NOMO-1 treated with dmso at 0.1 percent for 144 hours (cell line): ENCODE data around the gene SLCO1C1.
"Not testable (repeated sequence)": the region's sequence is repeated elsewhere in the genome, so short reads cannot be mapped to it uniquely, and the experiment has no call there.

ENCODE experiments used
- DNase-seq: peaks from one replicate; lab custom pipeline; 2025; ENCODE audit not compliant: unreplicated experiment; lab: John Stamatoyannopoulos, UW

The SLCO1C1 gene, protein sequence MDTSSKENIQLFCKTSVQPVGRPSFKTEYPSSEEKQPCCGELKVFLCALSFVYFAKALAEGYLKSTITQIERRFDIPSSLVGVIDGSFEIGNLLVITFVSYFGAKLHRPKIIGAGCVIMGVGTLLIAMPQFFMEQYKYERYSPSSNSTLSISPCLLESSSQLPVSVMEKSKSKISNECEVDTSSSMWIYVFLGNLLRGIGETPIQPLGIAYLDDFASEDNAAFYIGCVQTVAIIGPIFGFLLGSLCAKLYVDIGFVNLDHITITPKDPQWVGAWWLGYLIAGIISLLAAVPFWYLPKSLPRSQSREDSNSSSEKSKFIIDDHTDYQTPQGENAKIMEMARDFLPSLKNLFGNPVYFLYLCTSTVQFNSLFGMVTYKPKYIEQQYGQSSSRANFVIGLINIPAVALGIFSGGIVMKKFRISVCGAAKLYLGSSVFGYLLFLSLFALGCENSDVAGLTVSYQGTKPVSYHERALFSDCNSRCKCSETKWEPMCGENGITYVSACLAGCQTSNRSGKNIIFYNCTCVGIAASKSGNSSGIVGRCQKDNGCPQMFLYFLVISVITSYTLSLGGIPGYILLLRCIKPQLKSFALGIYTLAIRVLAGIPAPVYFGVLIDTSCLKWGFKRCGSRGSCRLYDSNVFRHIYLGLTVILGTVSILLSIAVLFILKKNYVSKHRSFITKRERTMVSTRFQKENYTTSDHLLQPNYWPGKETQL

DNA sequence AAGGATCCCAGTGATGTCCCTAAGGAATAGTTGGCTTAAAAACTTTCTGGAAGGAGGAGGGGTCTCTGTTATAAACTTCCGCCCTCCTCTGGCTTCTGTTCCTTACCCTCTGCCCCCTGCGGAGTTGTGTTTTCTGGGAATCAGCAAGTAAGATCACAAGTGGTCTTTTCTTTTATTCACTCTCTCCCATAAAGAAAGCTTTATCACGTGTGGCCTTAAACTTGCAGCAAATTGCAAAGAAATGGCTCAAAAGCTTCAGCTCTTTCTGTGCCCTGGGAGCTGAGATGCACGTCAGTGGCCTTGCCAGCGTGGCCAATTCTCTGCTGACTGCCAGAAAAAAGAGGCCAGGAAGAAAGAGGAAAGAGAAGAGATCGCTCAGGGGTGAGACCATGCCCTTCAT, at the start of gene SLCO1C1:
TSS of gene SLCO1C1 (plus strand) at position 101 of the 400 bp plus-strand sequence. CDS start 4,245 bp downstream, outside the sequence.
- DNase-seq = no peak

DNA sequence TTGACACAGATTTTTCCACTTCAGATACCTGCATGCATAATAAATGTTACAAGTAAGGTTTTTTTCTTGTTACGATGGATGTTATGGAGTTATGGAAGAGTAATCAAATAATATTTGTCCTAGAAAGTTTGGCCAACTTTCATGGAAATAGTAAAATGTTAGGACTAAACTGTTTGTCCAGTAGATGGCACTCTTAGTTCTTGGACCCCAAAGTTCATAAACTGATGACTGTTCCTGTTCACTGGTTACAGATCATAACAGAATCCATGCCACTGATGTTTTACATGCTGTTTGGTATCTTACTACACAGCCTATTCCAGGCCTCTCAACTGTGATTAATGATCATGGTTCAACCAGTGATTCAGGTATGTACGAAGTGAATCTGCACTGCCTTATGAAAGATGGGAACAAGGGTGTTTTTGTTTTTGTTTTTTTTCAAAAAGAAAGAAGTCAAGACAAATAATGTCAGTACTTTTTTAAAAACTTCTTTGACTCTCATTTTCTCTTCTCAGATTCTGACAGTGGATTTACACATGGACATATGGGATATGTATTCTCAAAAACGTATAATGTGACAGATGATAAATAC, 48.8 kb upstream of the SLCO1C1 start:
- DNase-seq = no peak

DNA sequence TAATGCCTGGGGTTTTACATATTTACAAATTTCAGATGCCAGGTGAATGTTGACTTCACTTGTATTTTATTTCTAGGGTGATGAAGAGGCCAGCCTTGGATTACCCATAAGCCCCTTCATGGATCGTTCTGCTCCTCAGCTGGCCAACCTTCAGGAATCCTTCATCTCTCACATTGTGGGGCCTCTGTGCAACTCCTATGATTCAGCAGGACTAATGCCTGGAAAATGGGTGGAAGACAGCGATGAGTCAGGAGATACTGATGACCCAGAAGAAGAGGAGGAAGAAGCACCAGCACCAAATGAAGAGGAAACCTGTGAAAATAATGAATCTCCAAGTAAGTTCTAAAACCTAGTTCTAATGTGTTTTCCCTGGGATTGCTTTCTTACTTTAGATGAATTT, 41.3 kb upstream of the SLCO1C1 start:
- no peak for DNase-seq

DNA sequence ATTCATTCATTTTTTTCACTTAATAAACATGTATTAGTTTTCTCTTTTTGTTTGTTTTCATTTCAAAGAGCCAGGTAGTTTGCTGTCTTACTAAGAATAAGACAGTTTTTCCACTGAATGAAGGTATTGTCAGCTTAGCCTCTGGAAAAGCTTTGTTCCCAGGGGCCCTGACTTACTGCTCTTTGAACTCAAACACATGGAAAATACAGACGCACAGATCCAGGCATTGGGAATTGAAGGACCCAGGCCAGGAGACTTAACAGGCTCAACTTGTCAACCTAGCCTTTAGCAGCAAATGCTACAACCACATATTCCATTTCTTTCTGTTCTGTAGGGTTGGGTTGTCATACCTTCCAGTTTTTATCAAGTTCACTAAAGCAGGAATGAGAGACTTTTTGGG, 38.5 kb upstream of the SLCO1C1 start:
- no peak for DNase-seq

DNA sequence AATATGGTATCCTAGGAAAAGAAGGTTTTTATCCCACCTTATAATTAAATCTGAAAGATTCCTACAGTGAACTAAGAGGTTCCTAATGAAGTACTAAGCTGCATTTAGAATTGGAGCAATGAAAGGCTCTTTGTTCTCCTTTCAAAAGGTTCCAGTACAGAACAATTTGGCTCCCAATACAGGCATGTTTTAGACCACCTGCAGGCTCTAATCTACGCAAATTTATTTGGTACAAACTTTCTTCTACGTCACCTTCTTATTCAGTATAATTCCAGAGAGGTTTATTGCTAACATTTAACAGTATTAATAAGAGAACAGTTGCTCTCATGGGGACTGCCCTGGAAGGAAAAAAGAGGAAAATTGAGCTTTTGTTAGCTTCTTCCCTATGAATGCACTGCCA, 37.6 kb upstream of the SLCO1C1 start:
- no peak for DNase-seq

DNA sequence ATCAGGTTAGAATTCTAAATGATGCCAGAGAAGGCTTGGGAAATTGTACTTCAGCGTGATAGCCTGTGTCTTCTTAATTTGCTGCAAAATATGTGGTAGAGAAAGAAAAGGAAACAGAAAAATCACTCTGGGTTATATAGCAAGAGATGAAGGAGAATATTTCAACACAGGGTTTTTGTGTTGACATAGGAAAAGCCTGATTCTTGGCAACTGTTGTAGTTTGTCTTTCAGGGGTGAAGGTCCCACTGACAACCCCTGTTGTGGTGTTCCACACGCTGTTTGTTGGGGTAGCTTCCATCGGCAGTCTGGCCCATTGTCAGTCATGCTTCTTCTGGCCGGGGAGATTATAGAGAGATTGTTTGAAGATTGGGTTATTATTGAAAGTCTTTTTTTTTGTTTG, 13.8 kb upstream of the SLCO1C1 start:
- no peak for DNase-seq

DNA sequence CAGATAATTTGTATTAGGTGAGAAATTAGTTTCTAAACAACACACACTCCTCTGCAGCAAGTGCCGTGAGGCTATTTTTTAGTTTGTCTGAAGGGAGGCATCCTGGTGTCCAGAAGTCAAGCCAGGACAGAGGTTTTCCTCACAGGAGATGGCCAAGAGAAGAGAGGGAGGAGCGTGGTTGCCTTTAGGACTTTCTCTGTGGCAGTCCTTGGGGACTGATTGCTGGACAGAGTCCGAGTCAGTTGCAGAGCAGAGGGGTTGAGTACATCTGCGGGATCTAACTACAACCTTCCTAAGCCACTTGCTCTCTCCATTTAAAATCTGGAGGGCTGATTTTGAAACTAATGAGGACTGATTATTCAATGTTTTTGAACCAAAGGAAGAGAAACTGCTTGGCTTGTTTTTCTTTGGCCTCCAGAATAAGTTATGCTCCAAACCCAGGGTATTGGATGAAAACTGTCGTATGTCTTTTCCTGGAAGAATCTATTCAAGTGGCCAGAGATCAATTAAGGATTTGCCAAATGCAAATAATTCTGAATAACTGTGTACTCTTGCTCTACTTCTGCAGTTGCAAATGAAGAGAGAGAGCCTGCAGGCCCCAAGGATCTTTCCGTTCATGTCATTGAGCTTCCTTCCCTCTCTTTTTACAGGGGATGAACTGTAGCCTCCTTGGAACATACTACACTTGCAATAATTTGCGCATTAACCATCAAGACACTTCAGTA, 1.2 kb downstream of the SLCO1C1 start:
- no peak for DNase-seq

DNA sequence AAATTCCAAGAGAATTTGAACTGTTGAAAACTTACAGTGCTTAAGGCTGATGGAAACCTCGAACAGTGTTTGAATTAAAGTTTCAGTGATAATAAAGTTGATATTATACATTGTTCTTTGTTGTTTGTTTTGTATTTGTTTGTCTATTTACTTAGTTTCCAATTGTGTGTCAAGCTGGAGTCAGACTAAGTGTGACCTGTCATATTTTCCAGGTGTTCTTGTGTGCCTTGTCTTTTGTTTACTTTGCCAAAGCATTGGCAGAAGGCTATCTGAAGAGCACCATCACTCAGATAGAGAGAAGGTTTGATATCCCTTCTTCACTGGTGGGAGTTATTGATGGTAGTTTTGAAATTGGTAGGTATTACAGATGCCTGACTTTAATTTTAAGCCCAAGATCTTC, 6.0 kb downstream of the SLCO1C1 start:
- DNase-seq = no peak

DNA sequence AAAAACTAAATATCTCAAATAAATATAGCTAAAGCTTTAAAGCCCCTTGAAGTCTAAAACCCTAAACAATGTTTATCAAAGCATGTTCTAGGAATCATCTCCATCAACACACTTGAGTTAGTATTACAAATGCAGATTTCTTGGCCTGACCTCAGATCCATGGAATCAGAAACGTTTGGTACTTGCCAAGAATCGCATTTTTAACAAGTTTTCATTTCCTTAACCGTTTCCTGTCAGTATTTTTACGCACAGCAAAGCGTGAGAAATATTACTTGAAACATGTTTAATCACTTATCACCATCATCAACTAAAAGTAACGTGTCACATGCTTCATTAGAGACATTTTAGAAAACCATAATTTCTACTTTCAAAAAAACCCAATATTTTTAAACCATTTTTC, 9.7 kb downstream of the SLCO1C1 start:
- no peak for DNase-seq

DNA sequence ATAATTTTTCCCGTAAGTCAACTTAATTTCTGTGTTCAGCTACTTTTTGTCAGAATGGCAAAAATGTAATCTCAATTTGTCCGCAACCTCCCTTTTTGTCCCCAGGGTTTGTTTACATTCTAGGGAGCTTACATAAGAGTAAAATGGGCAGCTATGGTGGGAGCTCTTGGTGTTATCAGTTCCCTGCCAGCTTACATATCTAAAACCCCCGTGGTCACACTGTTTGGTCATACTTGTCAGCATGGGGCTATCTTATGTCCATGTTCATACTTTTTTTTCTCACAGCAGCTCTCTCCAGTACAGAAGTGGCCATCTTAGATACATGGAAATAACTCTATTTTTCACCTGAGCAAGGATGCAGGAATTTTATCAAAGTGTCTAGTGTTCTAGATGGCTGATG, 16.7 kb downstream of the SLCO1C1 start:
- DNase-seq = no peak

DNA sequence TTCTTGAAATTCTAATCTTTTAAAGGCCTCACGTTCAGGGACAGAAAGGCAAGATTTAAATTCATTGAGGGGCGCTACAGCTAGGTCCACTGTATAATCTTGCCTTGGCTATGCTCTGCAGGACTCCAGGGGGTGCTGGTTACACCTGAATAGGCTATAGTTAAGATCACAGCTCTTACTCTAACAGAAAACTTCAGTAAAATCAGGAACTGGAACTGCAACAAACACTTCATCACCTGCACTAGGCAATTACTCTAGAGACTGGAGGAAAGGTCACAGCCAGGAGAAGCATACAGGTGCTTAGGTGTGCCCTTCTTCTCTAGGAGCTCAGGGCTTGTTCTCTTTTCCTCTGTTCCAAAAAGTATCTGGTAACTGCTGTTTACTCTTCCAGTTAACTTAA, 20.9 kb downstream of the SLCO1C1 start:
- no peak for DNase-seq

DNA sequence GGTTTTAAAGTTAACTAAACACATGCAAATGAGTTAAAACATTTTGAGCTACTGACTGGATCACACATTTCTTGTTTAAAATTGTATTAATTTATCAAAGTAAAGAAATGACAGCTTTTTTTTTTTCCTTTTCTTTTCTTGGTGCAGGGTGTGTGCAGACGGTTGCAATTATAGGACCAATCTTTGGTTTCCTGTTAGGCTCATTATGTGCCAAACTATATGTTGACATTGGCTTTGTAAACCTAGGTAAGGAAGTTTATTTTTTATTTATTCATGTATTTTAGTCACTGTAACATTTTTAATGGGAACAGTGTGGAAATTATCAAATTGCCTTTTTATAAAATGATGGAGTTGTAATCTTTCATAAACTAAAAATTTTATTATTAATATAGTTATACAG, 21.9 kb downstream of the SLCO1C1 start:
- no peak for DNase-seq

DNA sequence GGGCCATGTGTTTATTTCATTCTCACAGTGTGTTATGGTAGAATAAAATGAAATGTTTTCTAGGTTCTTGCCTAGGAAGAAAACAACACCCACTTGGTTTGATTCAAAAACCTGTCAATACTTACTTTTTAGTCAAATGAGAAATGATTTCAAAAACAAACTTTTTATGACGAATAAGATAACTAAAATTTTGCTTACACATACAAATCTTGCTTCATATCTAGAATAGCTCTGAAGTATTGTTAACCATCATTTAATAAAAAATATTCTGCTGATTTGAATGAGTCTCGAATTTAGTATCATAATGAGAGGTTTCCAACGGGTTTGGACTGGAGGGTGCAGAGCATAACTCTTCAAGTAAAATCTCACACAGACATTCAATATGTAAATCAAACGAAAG, 23.2 kb downstream of the SLCO1C1 start:
- no peak for DNase-seq

DNA sequence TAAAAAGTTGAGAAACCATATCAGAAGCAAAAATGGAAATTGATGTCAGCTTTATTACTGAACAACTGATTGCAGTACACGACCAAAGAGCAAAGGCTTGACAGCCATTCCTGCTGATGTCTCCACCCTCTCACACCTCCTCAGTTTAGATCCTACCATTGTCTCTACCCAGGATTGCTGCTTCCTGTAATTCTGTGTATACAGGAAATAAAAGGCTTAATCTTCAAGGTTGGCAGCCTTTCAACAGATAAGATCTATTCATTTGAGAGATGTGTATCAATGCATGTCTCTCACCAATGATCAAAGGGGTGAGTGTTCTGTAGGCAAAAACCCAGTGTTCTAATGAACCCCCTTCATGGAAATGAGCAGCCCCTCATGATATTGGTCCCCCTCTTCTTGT, 27.0 kb downstream of the SLCO1C1 start:
- DNase-seq = no peak

DNA sequence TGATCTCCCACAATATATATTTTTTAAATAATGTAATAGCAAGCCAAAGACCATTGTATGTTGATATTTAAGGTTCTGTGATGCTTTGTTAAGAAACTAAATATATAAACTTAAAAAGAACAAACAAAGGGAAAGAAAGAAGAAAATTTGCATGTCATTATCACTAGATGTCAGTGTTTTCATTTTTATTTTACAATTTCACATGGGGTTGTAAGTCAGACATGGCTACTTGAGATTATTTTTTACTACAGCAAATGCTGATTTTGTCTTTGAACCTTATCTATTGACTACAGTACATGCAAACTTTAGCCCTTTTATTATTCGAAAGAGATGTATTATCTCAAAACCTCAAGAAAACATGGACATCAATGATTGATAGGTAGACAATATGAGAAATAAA, 36.1 kb downstream of the SLCO1C1 start:
- no peak for DNase-seq

DNA sequence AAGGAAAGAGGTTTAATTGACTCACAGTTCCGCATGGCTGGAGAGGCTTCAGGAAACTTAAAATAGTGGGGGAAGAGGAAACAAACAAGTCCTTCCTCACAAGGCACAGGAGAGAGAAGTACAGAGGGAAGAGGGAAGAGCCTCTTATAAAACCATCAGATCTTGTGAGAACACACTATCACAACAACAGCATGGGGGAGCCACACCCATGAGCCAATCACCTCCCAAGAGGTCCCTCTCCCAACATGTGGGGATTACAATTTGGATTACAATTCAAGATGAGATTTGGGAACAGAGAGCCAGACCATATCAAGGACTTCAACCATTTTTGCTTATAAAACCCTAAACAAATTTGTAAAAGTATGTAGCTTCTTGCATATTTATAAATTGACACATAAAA, 45.8 kb downstream of the SLCO1C1 start:
- DNase-seq = no peak

DNA sequence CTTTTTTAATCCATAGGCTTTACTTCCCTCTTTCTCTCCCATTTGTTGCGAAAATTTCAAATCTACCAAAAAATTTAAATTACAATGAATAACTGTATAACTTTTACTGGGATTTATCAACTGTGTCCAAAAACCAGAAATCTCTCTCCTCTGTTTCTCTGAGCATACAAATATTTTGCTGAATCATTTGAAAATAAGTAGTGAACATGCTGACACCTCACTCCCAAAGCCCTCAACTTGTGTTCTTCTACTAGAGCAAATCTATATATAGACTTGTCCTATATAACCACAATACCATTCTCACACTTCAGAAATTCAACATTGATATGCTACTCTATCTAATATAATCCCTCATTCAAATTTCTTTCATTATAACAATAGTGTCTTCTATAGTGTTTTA, 53.1 kb downstream of the SLCO1C1 start:
- no peak for DNase-seq

DNA sequence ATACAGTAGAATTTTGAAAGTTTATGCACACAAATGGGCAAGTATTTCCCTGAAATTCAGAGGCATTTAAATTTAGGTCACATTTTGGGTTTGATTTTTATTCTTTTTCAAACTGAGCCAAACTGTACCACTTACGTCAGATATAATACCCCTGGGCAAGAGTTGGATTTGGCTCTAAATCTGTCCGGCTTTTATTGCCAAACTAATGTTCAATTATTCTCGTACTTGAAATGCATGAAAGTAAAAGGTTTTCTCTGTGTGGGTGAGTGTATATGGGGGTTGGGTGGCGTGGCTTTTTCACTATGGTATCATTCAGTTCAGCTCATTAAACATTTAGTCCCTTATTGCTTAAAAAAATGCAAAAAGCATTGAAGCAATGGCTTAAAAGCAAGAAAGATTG, 55.9 kb downstream of the SLCO1C1 start:
- DNase-seq = no peak

DNA sequence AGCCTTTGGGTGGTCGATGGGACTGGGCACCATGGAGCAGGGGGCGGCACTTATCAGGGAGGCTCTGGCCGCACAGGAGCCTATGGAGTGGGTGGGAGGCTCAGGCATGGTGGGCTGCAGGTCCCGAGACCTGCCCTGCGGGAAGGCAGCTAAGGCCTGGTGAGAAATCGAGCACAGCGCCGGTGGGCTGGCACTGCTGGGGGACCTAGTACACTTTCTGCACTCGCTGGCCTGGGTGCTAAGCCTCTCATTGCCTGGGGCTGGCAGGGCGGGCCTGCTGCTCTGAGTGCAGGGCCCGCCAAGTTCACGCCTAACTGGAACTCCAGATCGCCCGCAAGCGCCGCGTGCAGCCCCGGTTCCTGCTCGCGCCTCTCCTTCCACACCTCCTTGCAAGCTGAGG, 82.3 kb downstream of the SLCO1C1 start:
- no peak for DNase-seq

DNA sequence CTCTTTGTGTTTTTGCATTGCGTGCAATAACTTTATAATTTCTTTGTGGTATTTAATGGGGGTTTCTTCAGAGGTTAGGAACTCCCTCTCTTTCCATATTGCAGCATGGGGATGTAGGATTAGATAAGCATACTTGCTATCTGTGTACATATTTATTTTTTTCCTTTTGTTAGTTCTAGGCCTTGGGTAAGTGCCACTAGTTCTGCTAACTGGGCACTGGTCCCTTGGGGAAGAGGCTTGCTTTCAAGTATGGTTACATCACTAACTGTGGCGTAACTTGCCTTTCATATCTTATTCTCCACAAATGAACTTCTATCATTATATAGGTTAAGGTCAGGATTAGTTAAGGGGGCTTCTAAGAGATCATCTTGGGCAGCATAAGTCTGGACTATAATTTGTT, 83.8 kb downstream of the SLCO1C1 start:
- no peak for DNase-seq

DNA sequence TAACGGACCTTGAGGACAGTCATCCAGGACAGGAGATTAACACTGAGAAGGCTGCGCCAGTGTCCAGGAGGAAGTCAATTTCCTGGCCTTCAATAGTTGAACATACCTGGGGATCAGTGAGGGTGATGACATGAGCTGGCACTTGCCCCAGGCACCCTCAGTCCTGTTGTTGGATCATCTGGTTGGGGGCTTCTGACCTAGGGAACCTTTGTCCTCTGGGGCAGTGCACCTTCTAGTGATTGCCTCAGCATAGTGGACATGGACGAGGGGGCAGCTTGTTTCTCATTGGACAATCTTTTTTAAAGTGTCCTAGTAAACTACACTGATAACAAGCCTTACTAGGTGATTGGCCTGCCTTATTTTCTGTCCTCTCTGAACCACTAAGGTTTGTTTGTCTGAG, 84.8 kb downstream of the SLCO1C1 start:
- not testable (repeated sequence) for DNase-seq
